ENCODE data around the gene MTHFD1.
A peak's percentile ranks its signal among the peaks of the same experiment; 100 is the strongest.
"Not testable (repeated sequence)": the region's sequence is repeated elsewhere in the genome, so short reads cannot be mapped to it uniquely, and the experiment has no call there.

Gene MTHFD1

GRCh38 chr14:64387782-64388532 lies at the start of gene MTHFD1:
TSS of gene MTHFD1 (plus strand) at chr14:64388353. CDS start at chr14:64388428, 75 bp downstream.
- peaks cover 26% of the 10 kb centered on the region for H3K4me1 Mint-ChIP-seq
- no peaks in the 10 kb centered on the region for H3K9me3 Mint-ChIP-seq
- peak within 1 kb of the TSS; percentile 98 for H3K4me3 Mint-ChIP-seq
- H3K36me3 Mint-ChIP-seq: peaks cover 6% of the 10 kb centered on the region
- H3K27ac Mint-ChIP-seq: peak within 1 kb of the TSS; percentile 91
- no peaks in the 10 kb centered on the region for H3K27me3 Mint-ChIP-seq

GRCh38 chr14:64338616-64339316 lies 49.4 kb upstream of the MTHFD1 start:
- Mint-ChIP-seq H3K9me3 (no peaks in the 10 kb centered on the region), H3K4me3 (peak overlapping the region; percentile 98), H3K27me3 (no peaks in the 10 kb centered on the region), H3K36me3 (peaks cover 3% of the 10 kb centered on the region), H3K4me1 (peaks cover 26% of the 10 kb centered on the region), H3K27ac (peak overlapping the region; percentile 99)

- Mint-ChIP-seq H3K4me3 (peak overlapping the region; percentile 23), H3K4me1 (peaks cover 26% of the 10 kb centered on the region), H3K27ac (no peak overlapping the region), H3K27me3 (no peaks in the 10 kb centered on the region), H3K36me3 (peaks cover 3% of the 10 kb centered on the region), H3K9me3 (no peaks in the 10 kb centered on the region)
Observed at GRCh38 chr14:64340560-64341196, 47.5 kb upstream of the MTHFD1 start.

- peaks cover 2% of the 10 kb centered on the region for H3K36me3 Mint-ChIP-seq
- no peaks in the 10 kb centered on the region for H3K27me3 Mint-ChIP-seq
- no peaks in the 10 kb centered on the region for H3K9me3 Mint-ChIP-seq
- H3K4me3 Mint-ChIP-seq: no peak overlapping the region
- no peaks in the 10 kb centered on the region for H3K4me1 Mint-ChIP-seq
- no peak overlapping the region for H3K27ac Mint-ChIP-seq
Observed at GRCh38 chr14:64347748-64348147, 40.4 kb upstream of the MTHFD1 start.

GRCh38 chr14:64349741-64350490 lies 38.2 kb upstream of the MTHFD1 start:
- Mint-ChIP-seq H3K4me1 (no peaks in the 10 kb centered on the region), H3K27me3 (no peaks in the 10 kb centered on the region), H3K4me3 (no peak overlapping the region), H3K36me3 (peaks cover 2% of the 10 kb centered on the region), H3K9me3 (no peaks in the 10 kb centered on the region), H3K27ac (no peak overlapping the region)

GRCh38 chr14:64363265-64363846 lies 24.8 kb upstream of the MTHFD1 start:
- H3K4me3 Mint-ChIP-seq: no peak overlapping the region
- no peaks in the 10 kb centered on the region for H3K27me3 Mint-ChIP-seq

GRCh38 chr14:64364907-64365306 lies 23.2 kb upstream of the MTHFD1 start:
- Mint-ChIP-seq H3K4me1 (no peaks in the 10 kb centered on the region), H3K36me3 (no peaks in the 10 kb centered on the region), H3K4me3 (no peak overlapping the region)

More at GRCh38 chr14:64363265-64363846, 24.8 kb upstream of the MTHFD1 start:
- H3K27ac Mint-ChIP-seq: no peak overlapping the region
- no peaks in the 10 kb centered on the region for H3K36me3 Mint-ChIP-seq
- H3K4me1 Mint-ChIP-seq: no peaks in the 10 kb centered on the region
- H3K9me3 Mint-ChIP-seq: no peaks in the 10 kb centered on the region

GRCh38 chr14:64365358-64365889 lies 22.7 kb upstream of the MTHFD1 start:
- not testable (repeated sequence) for H3K4me3 Mint-ChIP-seq, H3K27me3 Mint-ChIP-seq, H3K36me3 Mint-ChIP-seq, H3K9me3 Mint-ChIP-seq, H3K27ac Mint-ChIP-seq, H3K4me1 Mint-ChIP-seq

More at GRCh38 chr14:64364907-64365306, 23.2 kb upstream of the MTHFD1 start:
- no peak overlapping the region for H3K27ac Mint-ChIP-seq
- H3K9me3 Mint-ChIP-seq: no peaks in the 10 kb centered on the region
- no peaks in the 10 kb centered on the region for H3K27me3 Mint-ChIP-seq

- Mint-ChIP-seq H3K27me3 (no peaks in the 10 kb centered on the region), H3K9me3 (no peaks in the 10 kb centered on the region), H3K36me3 (no peaks in the 10 kb centered on the region), H3K27ac (no peak overlapping the region), H3K4me3 (no peak overlapping the region), H3K4me1 (no peaks in the 10 kb centered on the region)
Observed at GRCh38 chr14:64369201-64369600, 19.0 kb upstream of the MTHFD1 start.

- no peaks in the 10 kb centered on the region for H3K27me3 Mint-ChIP-seq
Observed at GRCh38 chr14:64387232-64387781, 846 bp upstream of the MTHFD1 start.

GRCh38 chr14:64388533-64389285 lies 556 bp downstream of the MTHFD1 start:
- Mint-ChIP-seq H3K27me3 (no peaks in the 10 kb centered on the region), H3K4me1 (peaks cover 26% of the 10 kb centered on the region), H3K27ac (peak overlapping the region; percentile 91), H3K36me3 (peaks cover 8% of the 10 kb centered on the region), H3K9me3 (no peaks in the 10 kb centered on the region), H3K4me3 (peak overlapping the region; percentile 98)

More at GRCh38 chr14:64387232-64387781, 846 bp upstream of the MTHFD1 start:
- peaks cover 6% of the 10 kb centered on the region for H3K36me3 Mint-ChIP-seq
- no peaks in the 10 kb centered on the region for H3K9me3 Mint-ChIP-seq
- peak overlapping the region; percentile 91 for H3K27ac Mint-ChIP-seq
- H3K4me1 Mint-ChIP-seq: peaks cover 24% of the 10 kb centered on the region
- H3K4me3 Mint-ChIP-seq: peak overlapping the region; percentile 98

- Mint-ChIP-seq H3K27me3 (no peaks in the 10 kb centered on the region), H3K4me1 (peaks cover 26% of the 10 kb centered on the region), H3K27ac (peak overlapping the region; percentile 55), H3K4me3 (peak overlapping the region; percentile 30), H3K9me3 (no peaks in the 10 kb centered on the region), H3K36me3 (peaks cover 8% of the 10 kb centered on the region)
Observed at GRCh38 chr14:64391113-64391725, 3.1 kb downstream of the MTHFD1 start.

- Mint-ChIP-seq H3K27me3 (no peaks in the 10 kb centered on the region), H3K36me3 (peaks cover 8% of the 10 kb centered on the region), H3K4me1 (peaks cover 26% of the 10 kb centered on the region), H3K9me3 (no peaks in the 10 kb centered on the region), H3K4me3 (no peak overlapping the region), H3K27ac (no peak overlapping the region)
Observed at GRCh38 chr14:64391986-64392385, 3.8 kb downstream of the MTHFD1 start.
